Measurements from ENCODE around the gene VEGFA. TPM values are rescaled to one million over a fixed set of nuclear protein-coding genes. Genes with fewer than 3 reads are reported as not detected.

The VEGFA gene
- total RNA-seq, 2 donors from 2014 or later = 102 to 132 TPM

DNA sequence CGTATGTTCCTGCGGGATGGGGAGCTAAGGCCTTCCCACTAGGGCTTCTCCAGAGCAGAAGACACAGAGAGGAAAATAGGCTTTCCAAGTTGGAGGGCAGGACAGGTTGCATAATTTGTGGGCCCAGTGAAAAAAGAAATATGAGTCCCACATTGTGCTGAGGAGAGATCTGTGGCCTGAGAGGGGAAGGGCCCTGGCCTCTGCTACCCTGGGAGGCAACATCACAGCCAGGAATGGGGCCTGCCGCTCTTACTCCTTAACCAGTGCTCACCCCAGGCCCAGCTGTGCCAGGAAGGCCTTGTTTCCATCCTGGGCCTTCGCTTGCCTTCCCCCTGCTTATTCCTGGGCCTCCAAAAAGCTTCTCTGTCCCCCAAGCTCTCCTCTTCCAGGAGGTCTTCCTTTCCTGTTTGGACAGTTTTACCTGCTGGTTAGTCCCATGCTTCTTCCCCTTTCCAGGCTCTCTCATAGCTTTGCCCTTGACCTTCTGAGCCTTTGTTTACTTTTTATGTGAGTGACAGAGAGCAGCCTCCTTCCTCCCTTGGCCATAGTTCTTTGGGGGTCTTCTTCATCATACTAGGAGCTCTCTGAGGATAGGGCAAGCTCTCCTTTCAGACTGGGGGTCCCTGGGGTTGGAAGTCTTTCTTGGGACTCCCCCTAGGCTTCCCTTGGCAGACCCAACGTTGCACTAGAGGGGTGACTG lies 26.2 kb upstream of the VEGFA start:
- TF ChIP-seq, protein P1, sequence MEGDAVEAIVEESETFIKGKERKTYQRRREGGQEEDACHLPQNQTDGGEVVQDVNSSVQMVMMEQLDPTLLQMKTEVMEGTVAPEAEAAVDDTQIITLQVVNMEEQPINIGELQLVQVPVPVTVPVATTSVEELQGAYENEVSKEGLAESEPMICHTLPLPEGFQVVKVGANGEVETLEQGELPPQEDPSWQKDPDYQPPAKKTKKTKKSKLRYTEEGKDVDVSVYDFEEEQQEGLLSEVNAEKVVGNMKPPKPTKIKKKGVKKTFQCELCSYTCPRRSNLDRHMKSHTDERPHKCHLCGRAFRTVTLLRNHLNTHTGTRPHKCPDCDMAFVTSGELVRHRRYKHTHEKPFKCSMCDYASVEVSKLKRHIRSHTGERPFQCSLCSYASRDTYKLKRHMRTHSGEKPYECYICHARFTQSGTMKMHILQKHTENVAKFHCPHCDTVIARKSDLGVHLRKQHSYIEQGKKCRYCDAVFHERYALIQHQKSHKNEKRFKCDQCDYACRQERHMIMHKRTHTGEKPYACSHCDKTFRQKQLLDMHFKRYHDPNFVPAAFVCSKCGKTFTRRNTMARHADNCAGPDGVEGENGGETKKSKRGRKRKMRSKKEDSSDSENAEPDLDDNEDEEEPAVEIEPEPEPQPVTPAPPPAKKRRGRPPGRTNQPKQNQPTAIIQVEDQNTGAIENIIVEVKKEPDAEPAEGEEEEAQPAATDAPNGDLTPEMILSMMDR (IDR thresholded peaks at IDR 0.05) = no peak
- Histone ChIP-seq H3K36me3 (no peaks in the 10 kb centered on the region), H3K27ac (no peak overlapping the region)

DNA sequence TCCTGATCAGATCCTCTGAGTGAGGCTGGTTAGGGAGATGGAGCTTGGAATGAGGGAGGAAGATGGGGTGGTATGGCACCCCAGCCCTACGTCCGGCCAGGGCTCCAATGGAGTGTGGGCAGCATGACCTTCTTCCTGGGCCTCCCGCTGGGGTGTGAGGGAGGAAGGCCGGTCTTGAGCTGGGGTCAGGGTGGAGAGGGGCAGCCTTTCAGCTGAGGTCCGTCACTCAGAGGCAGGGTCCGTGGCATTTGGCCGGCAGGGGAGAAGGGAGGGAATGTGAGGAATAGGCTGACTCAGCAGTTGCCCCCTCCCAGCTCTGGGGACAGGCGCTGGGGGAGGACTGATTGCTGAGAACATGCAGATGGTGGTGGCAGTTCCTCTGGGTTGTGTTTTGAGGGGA lies 25.5 kb upstream of the VEGFA start:
- Histone ChIP-seq H3K4me1 (no peaks in the 10 kb centered on the region), H3K27ac (no peak overlapping the region), H3K27me3 (no peaks in the 10 kb centered on the region), H3K36me3 (no peaks in the 10 kb centered on the region), H3K4me3 (no peak overlapping the region), H3K9me3 (no peaks in the 10 kb centered on the region)
- TF ChIP-seq, protein P1 (IDR thresholded peaks at IDR 0.05) = no peak
- DNase-seq (ENCODE audit: low spot score) = no peak

More for the DNA sequence above, 26.2 kb upstream of the VEGFA start:
- no peaks in the 10 kb centered on the region for H3K9me3 ChIP-seq
- H3K27me3 ChIP-seq = no peaks in the 10 kb centered on the region
- H3K4me1 ChIP-seq = no peaks in the 10 kb centered on the region
- H3K4me3 ChIP-seq = no peak overlapping the region
- DNase-seq (ENCODE audit: low spot score) = no peak

DNA sequence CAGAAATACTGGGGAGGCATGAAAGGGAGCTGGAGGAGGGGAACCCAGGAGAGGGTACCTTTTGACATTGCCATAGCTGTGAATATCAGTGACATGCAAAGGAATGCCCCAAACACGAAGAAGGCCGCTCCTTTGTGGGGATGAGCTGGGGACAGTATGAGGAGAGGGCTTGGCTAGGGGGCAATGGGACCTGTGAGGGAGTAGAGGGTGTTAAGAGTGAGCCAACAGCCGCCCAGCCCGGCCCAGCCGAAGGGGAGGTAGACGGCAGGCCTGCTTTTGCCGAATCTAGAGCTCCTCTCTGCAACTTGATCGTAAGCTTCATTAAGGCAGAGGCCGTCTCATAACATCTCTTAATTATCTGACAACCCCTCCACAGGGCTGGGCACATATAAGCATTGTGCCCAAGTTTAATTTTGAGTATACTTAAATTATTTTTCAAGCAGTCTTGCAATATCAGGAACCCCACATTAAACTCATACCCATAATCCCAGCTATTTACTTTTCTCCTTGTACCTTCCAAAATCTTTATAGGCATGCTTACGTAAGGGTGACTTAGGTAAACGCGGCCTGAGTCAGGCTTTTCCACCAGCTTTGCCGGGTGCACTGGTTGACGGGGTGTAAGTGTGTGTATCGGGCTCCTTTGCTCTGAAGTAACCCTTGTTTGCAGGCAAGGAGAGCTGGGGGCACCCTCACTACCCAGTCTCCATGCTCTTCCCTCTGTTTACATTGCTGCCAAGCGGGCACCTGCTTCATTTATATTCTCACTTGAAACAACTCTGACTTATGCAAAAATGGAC lies 24.9 kb upstream of the VEGFA start:
- H3K36me3 ChIP-seq = no peaks in the 10 kb centered on the region
- TF ChIP-seq, protein P1 (IDR thresholded peaks at IDR 0.05) = no peak
- no peak overlapping the region for H3K27ac ChIP-seq
- no peaks in the 10 kb centered on the region for H3K4me1 ChIP-seq
- no peak for DNase-seq (ENCODE audit: low spot score)
- H3K4me3 ChIP-seq = no peak overlapping the region
- no peaks in the 10 kb centered on the region for H3K9me3 ChIP-seq
- no peaks in the 10 kb centered on the region for H3K27me3 ChIP-seq

DNA sequence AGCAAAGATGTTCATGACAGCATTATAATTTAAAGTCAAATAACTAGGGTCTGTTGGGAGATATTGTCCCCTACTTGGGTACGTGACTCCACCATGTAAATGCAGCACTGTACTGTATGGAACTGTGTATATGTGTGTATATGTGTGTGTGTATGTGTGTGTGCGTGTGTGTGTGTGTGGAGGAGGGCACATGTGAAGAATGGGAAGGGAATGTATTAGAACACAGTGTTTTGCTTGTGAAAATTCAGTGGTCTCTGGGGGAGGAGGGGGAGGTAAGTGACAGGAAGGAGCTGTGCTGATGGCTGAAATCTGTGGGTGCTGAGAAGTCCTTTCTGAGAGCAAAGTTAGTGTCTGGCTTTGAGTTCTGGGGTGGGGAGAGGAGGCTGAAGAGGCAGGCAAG lies 23.9 kb upstream of the VEGFA start:
- TF ChIP-seq, protein P1 (IDR thresholded peaks at IDR 0.05) = no peak
- Histone ChIP-seq H3K4me1 (no peaks in the 10 kb centered on the region), H3K9me3 (no peaks in the 10 kb centered on the region), H3K36me3 (no peaks in the 10 kb centered on the region), H3K27me3 (no peaks in the 10 kb centered on the region), H3K4me3 (no peak overlapping the region), H3K27ac (no peak overlapping the region)
- DNase-seq (ENCODE audit: low spot score) = no peak

DNA sequence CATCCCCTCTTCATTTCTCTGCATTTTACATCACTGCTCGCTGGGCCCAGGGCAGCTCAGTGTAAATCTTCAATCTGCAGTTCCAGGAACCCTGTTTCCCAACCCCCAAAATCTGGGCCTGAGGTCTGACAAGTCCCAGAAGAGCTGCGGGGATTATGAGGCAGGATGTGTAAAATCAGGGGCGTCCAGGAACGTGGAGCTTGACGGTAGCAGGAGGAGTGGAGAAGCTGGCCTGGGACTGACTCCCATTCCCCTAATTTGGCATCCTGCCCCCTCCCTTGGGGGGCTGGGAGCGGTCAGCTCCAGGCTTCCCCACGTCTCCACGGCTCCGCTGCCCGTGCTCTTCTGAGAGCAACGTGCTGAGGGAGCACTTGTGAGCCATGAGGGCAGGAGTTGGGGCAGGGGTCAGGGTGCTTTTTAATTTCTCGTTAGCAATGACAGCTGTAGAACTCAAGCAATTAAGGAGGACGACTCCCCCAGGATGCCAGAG lies 23.4 kb upstream of the VEGFA start:
- no peak overlapping the region for H3K27ac ChIP-seq
- no peaks in the 10 kb centered on the region for H3K36me3 ChIP-seq
- no peak overlapping the region for H3K4me3 ChIP-seq
- H3K4me1 ChIP-seq = no peaks in the 10 kb centered on the region
- DNase-seq (ENCODE audit: low spot score) = no peak
- TF ChIP-seq, protein P1 (IDR thresholded peaks at IDR 0.05) = no peak
- H3K27me3 ChIP-seq = no peaks in the 10 kb centered on the region
- no peaks in the 10 kb centered on the region for H3K9me3 ChIP-seq

All from right atrium auricular region (tissue), 2 donors.